ENCODE results near the gene EIF2S1. TPM values are rescaled to one million over a fixed set of nuclear protein-coding genes. Genes with fewer than 3 reads are reported as not detected.

Gene EIF2S1
- total RNA-seq, 1 experiment from 2014 or later: 165 TPM

GRCh38 chr14:67365476-67365875 lies 5.3 kb downstream of the EIF2S1 start:
- Histone ChIP-seq H2BK120ac (ENCODE audit: low read depth, low read length, poor library complexity, severe bottlenecking) (no peak overlapping the region), H3K4me1 (ENCODE audit: insufficient read depth, low read length) (no peaks in the 10 kb centered on the region), H3K79me1 (ENCODE audit: insufficient read depth, low read depth, low read length, poor library complexity, severe bottlenecking) (no peaks in the 10 kb centered on the region), H2BK15ac (ENCODE audit: low read depth, low read length) (no peak overlapping the region), H3T11ph (ENCODE audit: low read length) (no peak overlapping the region), H4K8ac (replicated peaks; ENCODE audit: insufficient read length, low read depth, low read length) (no peak overlapping the region), H3K23me2 (ENCODE audit: insufficient read length, low read depth, low read length, poor library complexity, severe bottlenecking) (no peaks in the 10 kb centered on the region), H3K79me2 (ENCODE audit: insufficient read depth, low read length) (peaks cover 15% of the 10 kb centered on the region; the same call in 1 of the 2 replicates), H3K4ac (ENCODE audit: low read depth, low read length) (no peak overlapping the region), H2BK12ac (ENCODE audit: insufficient read length, low read depth, low read length) (no peak overlapping the region), H4K91ac (ENCODE audit: insufficient read length, low read depth, low read length) (no peak overlapping the region), H2AFZ (ENCODE audit: low read length) (no peak overlapping the region), H3K14ac (ENCODE audit: insufficient read depth, low read length) (no peak overlapping the region), H2AK5ac (ENCODE audit: insufficient read length, low read length) (no peak overlapping the region), H3K18ac (ENCODE audit: insufficient read length, low read depth, low read length) (no peak overlapping the region), H3K56ac (ENCODE audit: insufficient read length, low read depth, low read length) (no peak overlapping the region), H3K27ac (ENCODE audit: insufficient read length, low read depth, low read length) (no peak overlapping the region), H4K5ac (ENCODE audit: insufficient read length, low read depth, low read length) (no peak overlapping the region), H2BK5ac (ENCODE audit: insufficient read length, low read length) (no peak overlapping the region), H4K20me1 (ENCODE audit: control insufficient read depth, insufficient read depth, insufficient read length) (no peaks in the 10 kb centered on the region), H3K9me3 (ENCODE audit: control insufficient read depth, low read depth, low read length) (no peaks in the 10 kb centered on the region), H3K23ac (ENCODE audit: insufficient read length, low read depth, low read length) (no peak overlapping the region), H3K4me2 (ENCODE audit: insufficient read depth, insufficient read length, low read length) (no peak overlapping the region), H3K27me3 (ENCODE audit: insufficient read depth, low read length) (no peaks in the 10 kb centered on the region), H2BK20ac (ENCODE audit: low read depth, low read length, poor library complexity, severe bottlenecking) (no peak overlapping the region), H3K9ac (ENCODE audit: extremely low read depth, insufficient read length, low read length) (no peak overlapping the region)
- Mint-ChIP-seq H3K9me3 (no peaks in the 10 kb centered on the region), H3K4me1 (peaks cover 5 to 8% of the 10 kb centered on the region in 2 experiments), H3K36me3 (ENCODE audit: insufficient read depth in 1 of 3, low read depth in 3 of 3) (peaks cover 32 to 66% (median 52%) of the 10 kb centered on the region in 3 experiments; a peak in 6 of 7 replicates), H3K27ac (no peak overlapping the region), H3K27me3 (ENCODE audit: low read depth) (no peaks in the 10 kb centered on the region), H3K4me3 (no peak overlapping the region)
- DNase-seq: no peak
- TF ChIP-seq CTCF (conservative IDR thresholded peaks at IDR 0.05): no peak
- WGBS (ENCODE audit: extremely low coverage, insufficient read length, low lambda C conversion rate): no CpG with 5 or more reads among the region's 4 CpGs
